ENCODE results near the gene ZNF74.

DNA sequence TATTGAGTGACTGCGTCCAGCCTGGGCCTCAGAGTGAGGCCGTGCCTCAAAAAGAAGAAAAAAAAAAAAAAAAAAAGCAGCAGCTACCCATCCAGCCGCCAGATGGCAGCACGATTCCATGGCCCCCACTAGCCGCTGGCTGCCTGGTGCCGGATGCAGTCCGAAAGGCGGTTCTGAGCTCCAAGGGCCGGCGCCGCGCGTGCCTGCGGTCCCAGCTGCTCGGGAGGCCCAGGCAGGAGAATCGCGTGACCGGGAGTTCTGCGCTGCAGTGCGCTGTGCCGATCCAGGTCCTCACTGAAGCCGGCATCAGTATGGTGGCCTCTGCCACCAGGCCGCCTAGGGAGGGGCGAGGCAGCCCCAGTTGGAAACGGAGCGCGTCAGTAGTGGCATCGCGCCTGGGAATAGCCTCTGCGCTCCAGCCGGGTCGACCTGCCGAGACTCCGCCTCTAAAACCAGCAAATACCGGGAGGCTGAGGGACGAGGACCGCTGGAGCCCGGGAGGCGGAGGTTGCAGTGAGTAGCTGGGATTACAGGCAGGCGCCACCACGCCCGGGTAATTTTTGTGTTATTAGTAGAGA is 24.3 kb downstream of the ZNF74 start:
- TF ChIP-seq CTCF (IDR thresholded peaks at IDR 0.05 in 8 of 11, conservative IDR thresholded peaks at IDR 0.05 in 3 of 11) (peak; percentile 41 to 99 (median 75)), POLR2A (IDR thresholded peaks at IDR 0.05) (no peak), POLR2AphosphoS5 (IDR thresholded peaks at IDR 0.05) (peak; percentile 16 to 79 (median 68))

Data from spleen (tissue), 7 donors.